Hematopoietic multipotent progenitor cell treated with erythropoietin and hydrocortisone succinate and interleukin-3 and kit ligand, for 15 days (in vitro differentiated cells): ENCODE results near the gene FAM120A.

Experiments used
- DNase-seq: peaks from one replicate; pipeline ENCODE4 v3.0.0-alpha.2; 2015; ENCODE audit warnings: low spot score

The FAM120A gene

DNA sequence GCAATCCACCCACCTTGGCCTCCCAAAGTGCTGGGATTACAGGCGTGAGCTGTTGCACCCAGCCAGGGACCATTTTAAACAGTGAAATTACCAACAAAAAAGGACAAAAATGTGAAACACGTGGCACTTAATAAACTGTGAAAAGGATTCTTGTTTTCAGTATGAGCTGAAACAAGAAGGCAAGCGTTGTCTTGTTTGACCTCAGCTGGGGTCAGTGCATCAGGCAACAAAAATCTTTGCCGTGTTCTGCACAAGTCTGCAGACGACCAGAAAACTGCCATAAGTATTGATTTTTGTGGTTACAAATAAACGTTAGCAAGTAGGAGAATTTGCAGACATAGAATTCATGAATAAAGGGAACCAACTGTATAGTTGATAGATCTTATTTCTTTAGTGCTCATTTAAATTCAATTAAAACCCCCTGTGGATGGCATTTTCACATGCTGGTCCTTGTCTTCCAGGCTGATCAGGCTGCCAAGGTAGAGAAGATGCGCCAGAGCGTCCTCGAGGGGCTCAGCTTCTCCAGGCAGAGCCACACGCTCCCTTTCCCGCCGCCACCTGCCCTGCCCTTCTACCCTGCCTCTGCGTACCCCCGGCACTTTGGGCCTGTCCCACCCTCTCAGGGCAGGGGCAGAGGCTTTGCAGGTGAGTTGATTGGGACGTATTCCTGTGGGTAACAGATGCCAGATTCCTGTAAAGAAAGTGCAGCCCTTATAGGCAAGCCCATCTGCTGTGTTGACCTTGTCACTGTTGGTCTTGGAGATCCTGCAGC, 106.1 kb downstream of the FAM120A start:
- DNase-seq: no peak

DNA sequence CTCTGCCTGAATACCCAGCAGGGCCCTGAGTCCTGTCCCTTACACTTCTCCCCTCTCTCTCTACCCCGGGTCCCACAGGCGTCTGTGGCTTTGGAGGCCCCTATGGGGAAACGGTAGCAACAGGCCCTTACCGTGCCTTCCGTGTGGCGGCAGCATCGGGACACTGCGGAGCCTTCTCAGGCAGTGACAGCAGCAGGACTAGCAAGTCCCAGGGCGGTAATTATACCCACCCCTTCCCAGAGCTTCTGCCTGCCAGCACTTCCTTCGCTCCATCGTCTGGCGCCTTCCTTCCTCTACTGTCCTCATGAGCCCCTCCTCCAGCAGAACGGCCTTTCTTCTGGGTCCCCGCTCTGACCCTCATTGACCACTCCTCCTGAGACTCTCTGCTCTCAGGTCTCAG, 107.0 kb downstream of the FAM120A start:
- DNase-seq: no peak

DNA sequence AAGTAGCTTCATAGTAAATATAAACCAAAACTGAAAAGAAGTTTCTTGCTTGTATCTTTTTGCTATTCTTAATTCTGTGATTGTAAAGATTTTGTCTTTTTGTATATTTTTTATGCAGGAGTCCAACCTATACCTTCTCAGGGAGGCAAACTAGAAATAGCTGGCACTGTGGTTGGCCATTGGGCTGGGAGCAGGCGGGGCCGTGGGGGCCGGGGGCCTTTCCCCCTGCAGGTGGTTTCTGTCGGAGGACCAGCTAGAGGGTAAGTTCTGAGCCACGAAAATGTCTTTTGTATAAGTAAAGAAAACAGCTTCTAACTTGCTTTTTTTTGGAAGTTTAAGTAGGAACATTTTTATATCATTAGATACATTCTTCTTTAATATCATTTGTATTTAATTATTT, 109.5 kb downstream of the FAM120A start:
- DNase-seq: no peak

DNA sequence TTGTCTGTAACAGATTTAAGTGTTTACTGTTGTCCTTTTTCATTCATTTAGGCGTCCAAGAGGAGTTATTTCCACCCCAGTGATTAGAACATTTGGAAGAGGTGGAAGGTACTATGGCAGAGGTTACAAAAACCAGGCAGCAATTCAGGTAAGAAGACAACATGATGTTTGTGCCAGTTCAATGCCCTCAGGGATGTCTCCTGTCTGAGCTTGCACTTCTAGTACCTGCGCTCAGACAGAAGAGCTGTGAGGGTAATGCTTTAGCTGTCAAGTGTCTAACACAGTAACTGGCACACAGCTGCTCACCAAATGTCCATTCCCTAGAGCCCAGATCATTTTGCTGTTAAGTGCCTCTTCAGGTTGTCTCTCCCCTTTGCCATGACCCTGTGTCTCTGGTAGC, 110.7 kb downstream of the FAM120A start:
- DNase-seq: no peak

DNA sequence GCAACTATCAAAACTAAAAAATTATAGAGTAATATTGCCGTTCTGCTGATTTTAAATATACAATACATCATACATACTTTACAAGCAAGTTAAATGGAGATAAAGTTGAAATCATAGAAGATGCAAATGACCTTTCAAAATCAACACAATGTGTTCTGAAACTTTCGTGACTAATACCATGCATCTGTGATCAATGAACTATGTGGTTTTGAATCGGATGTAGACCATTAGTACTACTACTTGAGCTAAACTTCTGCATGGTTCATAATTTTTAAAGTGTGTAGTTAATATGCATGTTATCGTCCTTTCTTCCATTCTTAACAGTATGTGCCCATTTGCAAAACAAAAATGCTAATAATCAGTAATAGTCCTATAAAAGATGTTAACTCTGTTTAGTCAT, 113.6 kb downstream of the FAM120A start:
- no peak for DNase-seq

DNA sequence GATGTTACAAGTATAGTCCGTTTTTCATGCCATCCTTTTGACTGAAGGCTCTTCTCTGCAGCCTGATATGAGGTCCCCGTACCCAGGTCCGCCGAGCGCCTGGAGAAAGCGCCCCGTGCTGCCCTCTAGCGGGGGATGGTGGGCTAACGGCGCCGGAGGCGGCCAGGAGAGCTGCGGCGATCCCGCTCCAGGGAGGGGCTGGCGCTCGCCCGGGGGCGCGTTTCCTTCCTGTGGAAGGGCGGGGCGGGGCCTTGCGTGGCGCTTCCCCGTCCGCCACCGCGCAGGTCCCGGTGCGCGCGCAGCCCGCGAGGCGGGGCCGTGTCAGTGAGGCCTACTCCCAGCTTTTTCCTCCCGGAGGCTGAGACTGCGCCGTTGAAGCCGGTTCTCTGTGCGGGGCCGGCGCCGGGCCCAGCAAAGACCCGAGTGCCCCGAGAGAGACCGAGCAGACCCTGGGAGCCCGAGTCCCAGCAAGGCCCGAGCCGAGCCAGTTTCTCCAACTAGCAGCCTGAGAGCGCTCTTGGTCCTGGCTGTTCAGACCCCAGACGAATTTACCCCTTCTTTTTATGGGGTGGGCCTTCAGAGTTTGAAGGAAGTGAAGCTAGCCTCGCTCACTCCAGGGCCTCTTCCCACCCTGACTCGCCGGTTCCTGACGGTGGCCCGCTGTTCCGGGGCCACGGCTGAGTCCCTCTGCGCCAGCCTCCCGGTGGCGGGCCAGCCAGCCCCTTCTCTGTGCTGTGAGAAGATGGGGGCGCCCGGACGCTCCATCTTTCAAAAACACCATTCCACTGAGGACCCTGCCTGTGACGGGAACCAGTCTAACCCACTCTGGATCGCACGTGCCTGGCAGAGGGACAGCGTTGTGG, 115.2 kb downstream of the FAM120A start:
- DNase-seq: peak; percentile 97

DNA sequence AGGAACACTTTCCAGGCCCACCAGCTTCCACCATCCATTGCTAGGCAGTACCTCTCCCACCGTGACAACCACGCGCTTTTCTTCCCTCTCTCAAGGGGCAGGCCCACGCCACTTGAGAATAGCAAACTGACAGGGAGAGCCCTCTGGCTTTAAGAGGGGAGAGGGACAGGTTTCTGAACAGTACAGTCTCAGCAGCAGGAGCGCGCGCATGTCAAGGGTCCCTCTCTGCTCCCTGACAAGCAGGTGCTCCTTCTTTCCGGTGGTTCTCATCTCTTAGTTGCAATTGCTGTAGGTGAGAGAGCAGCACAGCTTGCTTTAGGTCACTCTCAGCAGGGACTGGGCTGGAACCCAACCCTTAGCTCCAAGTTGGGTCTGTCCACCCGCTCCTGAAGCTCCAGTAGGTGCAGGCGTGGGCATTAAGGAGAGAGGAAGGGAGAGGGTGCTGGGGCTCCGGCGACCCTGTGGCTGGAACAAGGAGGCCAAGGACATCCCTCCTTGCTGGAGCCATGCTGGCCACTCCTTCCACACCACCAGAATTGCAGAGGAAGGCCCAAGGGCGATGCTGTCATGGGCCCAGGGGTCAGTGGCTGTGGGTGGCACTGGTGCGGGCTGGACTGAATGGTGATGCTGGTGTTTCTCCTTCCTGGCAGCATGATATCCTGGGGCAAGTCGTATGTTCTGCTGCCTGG, 115.9 kb downstream of the FAM120A start:
- peak; percentile 7 for DNase-seq

DNA sequence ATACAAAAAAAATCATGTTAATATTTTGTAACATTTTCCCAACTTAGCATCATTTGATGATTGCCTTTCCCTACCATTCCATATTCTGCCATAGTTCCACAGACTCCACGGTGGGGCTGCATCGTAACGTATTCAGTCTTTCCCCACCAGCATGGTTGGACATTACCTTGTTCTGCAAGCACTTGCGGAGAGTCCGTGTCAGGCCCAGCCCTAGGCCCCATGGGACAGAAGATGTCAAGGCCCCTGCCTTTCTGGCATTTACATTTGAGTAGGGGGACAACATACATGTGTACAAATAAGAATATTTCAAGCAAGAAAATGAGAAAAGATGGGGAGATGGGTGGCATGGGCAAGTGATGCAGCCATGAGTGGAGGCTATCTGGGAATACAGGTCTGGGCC, 116.7 kb downstream of the FAM120A start:
- DNase-seq: no peak

DNA sequence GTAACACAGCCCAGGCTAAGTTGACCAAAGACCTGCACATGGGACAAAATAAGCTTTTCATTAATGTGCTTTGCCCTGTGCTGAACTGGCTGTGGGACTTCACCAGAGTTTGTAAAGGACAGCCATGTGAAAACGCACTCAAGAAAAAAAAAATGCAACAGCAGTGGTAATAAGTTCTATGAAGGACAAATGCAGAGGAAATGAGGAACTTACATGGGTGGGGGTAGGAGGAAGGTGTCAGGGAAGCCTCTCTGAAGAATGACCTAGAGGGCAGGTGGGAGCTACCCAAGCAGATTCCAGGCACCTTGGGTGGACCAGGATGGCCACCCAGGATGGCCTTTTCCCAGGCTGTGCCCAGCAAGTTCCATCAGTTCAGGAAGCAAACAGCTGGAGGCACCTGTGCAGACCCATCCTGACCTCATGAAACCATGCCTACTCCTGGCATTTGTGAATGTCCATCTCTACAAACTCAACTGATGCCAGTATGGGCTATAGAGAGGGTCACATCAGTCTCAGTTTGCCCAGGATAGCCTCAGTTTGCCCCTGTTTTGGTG, 118.2 kb downstream of the FAM120A start:
- DNase-seq: no peak

DNA sequence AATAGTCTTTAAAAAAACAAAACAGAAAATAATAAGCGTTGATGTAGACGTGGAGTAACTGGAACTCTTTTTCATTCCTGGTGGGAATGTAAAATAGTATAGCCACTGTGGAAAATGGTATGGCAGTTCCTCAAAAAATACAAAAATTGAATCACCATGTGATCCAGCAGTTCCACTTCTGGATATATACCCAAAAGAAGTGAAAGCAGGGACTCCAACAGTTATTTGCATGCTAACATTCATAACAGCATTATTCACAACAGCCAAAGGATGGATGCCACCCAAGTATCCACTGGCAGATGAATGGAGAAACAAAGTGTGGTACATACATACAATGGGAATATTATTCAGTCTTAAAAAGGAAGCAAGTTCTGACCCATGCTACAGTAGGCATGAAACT, 120.7 kb downstream of the FAM120A start:
- no peak for DNase-seq

DNA sequence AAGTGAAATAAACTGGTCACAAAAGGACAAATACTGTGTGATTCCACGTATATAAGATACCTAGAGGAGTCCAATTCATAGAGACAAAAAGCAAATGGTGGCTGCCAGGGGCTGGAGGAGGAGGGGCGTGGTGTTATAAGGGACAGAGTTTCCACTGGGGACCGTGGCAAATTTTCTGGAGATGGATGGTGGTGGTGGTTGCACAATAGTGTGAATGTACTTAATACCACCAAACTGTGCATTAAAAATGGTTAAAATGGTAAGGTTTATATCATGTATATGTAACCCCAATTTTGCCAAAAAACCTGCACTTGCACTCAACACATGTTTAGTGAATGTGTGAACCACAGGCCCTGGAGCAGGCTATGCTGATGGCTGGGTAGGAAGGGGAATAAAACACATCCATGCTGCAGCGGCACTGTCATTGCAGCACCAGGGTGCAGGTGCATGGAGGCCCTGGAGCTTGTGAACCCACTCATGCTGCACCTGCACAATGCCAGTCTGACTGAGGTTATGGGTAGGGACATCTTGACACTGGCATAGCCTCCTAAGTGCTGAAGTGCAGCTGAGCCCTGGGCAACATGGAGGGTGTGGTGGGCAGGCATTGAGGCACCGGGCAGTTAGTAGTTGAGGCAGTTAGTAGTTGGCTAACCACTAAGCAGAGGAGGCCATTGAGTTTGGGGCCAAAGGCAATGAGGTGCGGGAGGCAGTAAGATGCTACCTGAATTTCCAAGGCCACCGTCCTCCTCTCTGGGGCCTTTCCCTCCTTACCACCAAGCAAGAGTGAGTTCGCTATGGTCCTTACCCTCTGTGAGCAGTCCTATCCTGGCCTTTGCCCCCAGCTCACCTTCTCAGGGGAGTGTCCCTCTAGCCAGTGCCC, 121.4 kb downstream of the FAM120A start:
- no peak for DNase-seq

DNA sequence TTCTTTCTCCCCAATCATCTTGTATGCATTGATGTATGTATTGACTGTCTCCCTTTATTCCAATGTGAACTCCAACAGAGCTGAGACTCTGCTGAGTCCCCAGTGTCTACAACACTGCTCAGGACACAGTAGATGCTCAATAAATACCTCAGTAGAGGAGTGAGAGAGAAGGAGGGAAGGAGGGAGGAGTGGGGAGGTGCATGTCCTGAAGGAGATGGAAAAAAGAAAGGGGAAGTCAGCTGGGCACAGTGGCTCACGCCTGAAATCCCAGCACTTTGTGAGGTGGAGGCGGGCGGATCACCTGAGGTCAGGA, 122.0 kb downstream of the FAM120A start:
- DNase-seq: no peak

DNA sequence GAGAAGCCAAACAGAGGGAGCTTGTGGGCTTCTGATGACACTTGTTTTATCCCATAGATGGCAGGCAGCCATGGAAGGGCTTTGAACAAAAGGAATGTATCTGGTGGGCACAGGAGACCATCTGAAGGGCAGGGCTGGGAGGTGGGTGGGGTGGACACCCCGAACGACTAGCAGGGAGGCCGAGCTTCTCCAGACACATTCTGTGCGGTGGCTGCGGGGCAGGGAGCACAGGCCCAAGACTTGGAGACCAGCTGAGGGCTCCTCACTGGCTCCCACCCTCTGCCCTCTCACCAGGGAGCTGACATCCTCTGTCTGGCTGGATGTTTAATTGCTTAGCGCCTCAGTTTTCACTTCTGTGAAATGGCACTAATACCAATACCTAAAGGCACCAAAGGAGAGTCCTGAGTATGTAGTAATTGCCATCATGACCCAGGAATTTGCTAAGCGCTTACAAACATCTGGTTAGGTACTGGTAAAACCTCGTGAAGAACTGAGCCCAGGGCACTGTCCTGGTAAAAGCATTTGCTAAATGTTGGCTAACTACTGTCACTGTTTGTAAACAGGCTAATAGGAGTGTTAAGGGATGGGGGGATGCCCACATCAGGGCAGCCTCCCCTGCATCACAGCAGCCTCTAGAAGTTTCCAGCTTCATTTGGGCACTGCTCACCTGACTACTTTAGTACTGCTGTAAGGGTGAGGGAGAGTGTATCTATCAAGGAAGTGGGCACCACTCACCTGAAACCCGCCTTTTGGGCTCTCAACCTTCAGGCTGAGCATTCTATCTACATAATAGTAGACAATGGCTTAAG, 122.8 kb downstream of the FAM120A start:
- no peak for DNase-seq

DNA sequence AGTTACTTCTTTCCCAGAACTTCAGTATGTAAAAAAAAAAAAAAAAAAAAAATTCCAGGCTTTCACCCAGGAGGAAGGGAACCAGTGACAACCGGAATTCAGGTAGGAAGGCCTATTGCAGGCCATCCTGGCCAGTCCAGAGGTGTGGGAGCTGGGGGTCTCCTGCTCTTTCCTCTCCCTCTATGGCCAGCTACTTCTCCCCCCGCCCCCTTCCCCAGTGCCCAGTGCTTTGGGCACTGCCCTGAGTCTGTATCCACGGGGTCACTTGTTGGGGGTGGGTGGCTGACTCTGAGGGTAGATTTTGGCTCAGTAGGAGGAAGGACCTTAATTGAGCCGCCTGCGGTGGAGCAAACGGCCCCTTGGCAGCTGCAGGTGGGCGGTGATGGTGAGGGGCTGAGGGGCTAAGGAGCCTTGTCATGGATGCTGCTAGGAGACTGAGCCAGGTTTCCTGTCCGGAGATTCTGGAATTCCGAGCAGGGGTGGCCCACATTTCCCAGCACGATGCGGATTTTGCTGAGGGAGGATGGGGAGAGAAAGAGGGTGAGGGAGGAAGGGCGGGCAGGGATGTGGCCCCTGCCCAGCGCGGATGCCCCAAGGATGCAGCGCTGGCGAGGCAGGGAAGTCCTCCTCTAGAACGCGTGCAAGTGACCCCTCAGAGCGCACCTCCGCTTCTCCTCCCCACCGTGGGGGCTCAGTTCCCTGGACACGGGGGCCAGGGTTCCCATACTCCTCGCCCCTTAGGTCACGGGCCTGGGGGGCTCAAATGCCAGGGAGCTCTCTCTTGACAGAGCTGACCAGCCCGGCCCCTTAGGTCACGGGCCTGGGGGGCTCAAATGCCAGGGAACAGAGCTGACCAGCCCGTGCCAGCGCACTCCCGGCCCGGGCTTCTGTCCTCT, 123.7 kb downstream of the FAM120A start:
- DNase-seq: no peak

DNA sequence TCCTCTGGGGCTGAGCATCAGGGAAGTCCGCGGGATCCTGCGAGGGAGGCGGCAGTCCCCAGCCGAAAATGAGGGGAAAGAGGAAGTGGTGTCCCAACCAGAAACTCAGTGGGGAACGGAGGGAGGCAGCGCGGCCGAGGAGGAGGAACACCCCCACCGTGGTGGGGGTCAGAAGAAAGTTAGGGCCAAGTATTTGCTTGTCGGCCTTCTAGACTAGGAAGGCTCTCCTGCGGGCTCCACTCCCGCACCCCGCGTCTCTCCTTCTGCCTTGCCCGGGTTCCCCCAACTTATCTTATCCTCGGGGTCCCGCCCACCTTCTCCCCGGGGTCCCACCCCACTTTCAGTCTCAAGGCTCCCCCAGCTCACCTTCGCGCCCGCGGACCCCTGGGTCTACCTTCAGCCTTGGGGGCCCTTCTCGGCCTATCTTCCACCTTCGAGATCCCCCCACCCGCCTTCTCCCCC, 124.3 kb downstream of the FAM120A start:
- peak; percentile 61 for DNase-seq

DNA sequence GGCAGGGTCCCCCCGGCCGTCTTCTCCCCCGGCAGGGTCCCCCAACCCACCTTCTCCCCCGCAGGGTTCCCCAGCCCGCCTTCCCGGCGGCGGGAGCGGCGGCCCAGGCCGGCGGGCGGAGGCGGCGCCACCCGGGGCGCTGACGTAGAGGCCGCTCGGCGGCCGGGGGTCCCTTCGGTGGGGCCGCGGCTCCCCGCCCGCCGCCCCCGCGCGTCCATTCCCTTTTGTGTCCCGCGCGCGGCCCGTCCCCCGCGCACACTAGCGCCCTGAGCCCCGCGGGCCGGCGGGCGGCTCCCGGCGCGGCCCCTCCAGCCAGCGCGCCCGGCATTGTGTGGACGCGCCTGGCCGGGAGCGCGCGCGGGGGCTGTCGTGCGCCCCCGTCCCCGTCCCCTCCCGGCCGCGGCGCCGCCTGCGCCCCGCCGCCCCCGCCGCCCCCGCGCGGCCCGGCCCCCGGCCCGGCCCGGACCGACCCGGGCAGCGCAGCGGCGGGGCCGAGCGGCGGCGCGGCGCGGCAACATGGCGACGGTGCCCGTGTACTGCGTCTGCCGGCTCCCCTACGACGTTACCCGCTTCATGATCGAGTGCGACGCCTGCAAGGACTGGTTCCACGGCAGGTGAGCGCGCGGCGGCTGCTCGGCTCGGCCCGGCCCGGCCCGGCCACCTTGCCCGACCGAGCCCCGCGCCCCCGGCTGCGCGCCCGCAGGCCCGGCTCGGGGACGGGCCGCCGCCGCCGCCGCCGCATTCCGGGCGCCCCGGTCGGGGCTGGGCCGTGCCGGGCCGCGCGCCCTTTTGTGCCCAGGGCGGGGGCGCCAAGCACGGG, 125.0 kb downstream of the FAM120A start, which contains the start of gene PHF2:
Gene PHF2 (plus strand): TSS at position 327 of the 820 bp plus-strand sequence. CDS start 190 bp downstream, at position 517.
- DNase-seq: peak; percentile 22

DNA sequence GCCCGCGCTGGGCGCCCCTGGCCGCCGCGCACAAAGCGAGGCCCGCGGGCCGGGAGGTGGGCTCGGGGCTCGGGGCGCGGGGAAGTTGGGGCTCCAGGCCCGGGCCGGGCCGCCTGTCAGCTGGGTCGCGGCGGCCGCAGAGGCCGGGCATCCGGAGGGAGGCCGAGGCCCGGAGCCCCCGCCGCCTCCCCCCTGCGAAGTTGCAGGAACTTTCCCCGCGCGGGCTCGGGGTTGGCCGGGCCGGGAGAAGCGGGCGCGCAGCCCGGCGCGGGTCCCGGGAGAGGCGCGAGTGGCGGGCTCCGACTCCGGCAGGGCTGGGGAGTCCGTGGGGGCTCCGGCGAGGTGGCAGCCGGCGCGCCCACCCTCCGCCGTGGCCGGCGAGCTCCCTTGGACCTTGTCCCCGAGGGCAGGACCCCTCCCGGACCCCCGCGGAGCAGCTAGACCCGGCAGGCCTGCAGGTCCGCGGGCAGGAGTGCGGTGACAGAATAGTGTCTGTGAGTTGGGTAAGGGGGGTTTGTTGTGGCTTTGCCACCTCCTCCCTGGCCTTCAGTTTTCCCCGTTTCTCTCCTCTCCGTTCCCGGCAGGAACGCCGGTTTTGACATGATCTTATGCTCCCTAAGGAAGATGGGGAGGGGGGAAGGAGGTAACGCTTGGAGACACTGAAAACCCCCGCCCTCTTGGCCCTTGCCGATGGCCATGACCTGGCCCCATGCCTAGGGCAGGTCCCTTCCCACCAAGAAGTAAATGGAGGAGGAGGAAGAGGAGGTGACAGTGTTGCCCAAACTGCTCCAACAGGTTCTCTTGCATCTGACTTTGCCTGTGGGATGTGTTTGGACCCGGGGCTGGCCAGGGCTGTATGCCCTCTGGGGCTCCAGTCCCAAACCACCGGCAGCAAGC, 125.8 kb downstream of the FAM120A start:
- no peak for DNase-seq
